ENCODE results near the gene RICTOR. TPM values are rescaled to one million over a fixed set of nuclear protein-coding genes. Genes with fewer than 3 reads are reported as not detected.

Gene RICTOR, protein sequence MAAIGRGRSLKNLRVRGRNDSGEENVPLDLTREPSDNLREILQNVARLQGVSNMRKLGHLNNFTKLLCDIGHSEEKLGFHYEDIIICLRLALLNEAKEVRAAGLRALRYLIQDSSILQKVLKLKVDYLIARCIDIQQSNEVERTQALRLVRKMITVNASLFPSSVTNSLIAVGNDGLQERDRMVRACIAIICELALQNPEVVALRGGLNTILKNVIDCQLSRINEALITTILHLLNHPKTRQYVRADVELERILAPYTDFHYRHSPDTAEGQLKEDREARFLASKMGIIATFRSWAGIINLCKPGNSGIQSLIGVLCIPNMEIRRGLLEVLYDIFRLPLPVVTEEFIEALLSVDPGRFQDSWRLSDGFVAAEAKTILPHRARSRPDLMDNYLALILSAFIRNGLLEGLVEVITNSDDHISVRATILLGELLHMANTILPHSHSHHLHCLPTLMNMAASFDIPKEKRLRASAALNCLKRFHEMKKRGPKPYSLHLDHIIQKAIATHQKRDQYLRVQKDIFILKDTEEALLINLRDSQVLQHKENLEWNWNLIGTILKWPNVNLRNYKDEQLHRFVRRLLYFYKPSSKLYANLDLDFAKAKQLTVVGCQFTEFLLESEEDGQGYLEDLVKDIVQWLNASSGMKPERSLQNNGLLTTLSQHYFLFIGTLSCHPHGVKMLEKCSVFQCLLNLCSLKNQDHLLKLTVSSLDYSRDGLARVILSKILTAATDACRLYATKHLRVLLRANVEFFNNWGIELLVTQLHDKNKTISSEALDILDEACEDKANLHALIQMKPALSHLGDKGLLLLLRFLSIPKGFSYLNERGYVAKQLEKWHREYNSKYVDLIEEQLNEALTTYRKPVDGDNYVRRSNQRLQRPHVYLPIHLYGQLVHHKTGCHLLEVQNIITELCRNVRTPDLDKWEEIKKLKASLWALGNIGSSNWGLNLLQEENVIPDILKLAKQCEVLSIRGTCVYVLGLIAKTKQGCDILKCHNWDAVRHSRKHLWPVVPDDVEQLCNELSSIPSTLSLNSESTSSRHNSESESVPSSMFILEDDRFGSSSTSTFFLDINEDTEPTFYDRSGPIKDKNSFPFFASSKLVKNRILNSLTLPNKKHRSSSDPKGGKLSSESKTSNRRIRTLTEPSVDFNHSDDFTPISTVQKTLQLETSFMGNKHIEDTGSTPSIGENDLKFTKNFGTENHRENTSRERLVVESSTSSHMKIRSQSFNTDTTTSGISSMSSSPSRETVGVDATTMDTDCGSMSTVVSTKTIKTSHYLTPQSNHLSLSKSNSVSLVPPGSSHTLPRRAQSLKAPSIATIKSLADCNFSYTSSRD (N-terminal part only)
- polyA plus RNA-seq (ENCODE audit: insufficient read length in 4 of 4): 10 to 100 TPM; 20.9 to 28.0 (median 25.3) TPM

DNA sequence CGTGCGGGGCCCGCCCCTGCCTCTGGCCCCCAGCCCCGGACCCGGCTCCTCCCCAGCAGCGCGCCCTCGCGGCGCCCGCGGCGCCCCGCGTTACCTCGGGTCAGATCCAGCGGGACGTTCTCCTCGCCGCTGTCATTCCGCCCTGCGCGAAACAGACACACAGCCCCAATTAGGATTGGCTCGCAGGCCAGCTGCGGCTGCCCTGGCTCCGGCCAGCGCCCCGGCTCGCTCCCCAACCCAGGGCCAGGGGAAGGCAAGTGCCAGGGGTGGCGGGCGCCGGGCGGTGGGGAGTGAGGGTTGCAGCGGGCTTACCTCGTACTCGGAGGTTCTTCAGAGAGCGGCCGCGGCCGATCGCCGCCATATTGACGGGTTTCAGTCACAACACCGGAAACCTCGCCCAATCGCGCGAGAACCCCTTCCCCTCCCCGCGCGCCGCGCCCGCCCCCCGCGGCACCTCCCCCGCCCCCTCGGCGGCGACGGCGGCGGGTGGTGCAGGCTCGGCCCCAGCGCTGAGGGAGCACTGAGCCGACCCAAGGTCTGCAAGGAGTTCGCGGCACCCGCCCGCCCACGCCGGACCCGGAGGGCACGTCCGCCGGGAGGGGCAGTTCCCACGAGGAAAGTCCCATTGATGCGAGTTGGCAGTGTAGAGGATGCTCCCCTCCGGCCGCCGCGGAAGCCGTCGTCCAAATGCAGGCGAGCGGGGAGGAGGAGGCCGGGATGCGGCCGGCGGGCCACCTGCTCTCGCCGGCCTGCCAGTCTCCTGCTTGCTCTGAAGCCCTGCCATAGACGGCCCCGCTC lies at the start of gene RICTOR:
RICTOR (minus strand) TSS at position 383 of the 798 bp plus-strand sequence; CDS start at position 361, 22 bp downstream.
- DNase-seq (ENCODE audit: low read depth in 4 of 4, low spot score in 3 of 4): peak; percentile 75 to 79 (median 76)

DNA sequence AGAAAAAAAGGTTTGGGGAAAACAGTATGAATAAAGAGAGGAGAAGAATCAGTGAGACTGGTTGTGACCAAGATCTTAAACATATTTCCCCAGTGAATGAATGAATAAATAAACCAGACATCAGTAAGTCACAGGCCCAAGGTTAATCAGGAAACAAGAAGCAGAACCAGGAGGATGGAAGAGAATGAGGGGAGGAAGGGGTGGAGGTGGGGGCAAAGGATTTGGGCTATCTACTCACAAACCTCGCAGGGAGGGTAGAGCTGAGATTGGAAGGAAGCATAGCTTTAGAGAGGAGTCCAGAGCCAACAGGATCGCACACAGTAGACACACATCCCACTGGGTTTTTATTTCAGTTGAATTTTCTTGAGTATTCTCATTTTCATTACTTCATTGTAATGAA lies 47.7 kb upstream of the RICTOR start:
- DNase-seq (ENCODE audit: low read depth in 4 of 4, low spot score in 3 of 4): no peak

DNA sequence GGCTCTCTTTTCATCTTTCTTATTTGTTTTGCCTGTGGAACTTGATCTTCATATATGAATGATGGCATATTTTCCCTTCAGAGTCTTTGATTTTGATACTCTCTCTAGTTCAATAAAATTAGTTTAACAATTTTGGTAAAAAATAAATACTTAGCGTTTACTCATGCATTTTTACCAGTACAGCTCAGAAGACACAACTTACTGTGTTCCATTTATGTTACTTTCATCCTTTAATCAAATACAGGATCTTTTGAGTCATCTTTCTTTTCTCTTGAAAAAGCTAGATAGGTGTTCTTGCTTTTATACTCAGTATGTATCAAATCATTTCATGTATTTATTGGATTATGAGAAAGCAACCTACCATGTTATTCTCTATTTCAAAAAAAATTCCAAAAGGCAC lies 47.1 kb upstream of the RICTOR start:
- no peak for DNase-seq (ENCODE audit: low read depth in 4 of 4, low spot score in 3 of 4)

DNA sequence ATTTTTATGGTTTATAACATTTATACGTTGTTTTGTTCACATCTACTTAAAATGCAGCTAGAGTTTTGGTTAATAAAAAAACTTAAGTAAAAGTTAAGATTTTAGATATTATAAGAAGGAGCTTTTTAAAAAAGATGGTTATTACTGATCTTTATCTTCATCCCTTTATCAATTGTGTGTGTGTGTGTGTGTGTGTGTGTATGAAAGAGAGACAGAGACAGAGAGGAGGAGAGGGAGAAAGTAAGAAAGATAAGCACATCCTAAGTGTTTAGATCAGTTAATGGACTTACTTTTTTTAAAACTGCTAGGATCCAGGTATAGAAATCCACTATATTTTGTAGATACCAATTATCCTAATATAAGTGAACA lies 45.8 kb upstream of the RICTOR start:
- no peak for DNase-seq (ENCODE audit: low read depth in 4 of 4, low spot score in 3 of 4)

DNA sequence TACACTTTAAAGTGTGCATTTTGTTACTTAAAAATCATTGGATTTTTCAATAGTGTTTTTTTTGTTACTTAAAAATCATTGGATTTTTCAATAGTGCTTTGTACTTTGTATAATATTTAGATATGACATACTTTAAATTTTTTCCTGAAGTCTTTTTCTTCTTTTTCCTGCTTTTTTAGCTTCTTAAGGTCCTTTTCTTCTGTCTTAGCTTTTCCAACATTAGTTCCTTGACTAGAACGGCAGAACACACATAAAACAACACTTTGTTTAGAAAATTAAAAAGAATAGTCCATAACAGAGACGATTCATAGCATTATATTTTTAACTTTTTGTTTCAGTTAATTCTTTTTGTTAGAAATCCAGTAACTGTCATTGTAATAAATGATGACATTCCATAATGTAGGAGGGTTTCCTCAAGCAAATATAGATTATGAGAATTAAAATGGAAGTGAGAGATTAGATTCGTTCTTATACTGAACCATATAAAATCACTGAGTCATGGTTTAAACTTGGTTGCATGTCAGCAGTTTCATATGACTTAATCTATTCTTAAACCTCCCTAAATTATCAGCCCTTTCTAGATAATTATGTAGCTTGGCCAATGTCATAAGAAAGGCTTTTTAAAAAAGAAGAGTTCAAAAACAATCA lies 45.3 kb upstream of the RICTOR start:
- DNase-seq (ENCODE audit: low read depth in 4 of 4, low spot score in 3 of 4): no peak

DNA sequence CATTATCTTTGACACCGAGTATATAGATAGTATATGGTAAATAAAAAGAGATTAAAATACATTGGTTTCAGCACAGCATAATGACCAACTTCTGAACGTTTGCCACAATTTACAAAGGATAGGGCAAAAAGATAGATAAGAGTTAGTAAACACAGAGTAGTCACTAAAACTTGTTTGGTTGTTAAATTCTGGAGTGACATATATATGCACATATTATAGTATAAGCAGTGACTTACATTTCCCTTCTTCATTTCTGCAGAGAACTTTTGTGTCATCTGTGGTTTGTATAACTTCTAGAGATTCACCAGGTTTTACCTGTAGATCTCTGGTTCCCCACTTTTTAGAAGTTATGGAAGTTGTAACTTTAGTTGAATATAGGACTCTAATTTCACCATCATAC lies 44.4 kb upstream of the RICTOR start:
- DNase-seq (ENCODE audit: low read depth in 4 of 4, low spot score in 3 of 4): no peak

DNA sequence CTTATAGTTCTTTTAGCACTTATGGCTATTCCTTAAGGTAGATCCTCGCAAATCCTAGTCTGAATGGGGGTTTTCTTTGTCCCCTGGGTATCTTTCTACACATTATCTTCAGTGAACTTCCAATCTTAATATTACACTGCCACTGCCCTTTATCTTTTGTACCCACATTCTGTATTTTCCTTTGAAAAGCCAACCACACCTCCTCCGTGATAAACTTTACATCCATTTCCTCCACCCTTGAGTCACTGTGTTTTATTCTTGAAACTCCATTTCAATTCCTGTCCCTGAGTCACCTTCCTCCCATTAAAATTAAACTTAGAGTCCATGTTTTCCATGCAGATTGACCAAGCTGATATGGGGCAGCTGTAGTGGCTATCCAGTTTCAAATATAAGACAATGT lies 43.2 kb upstream of the RICTOR start:
- DNase-seq (ENCODE audit: low read depth in 4 of 4, low spot score in 3 of 4): no peak

DNA sequence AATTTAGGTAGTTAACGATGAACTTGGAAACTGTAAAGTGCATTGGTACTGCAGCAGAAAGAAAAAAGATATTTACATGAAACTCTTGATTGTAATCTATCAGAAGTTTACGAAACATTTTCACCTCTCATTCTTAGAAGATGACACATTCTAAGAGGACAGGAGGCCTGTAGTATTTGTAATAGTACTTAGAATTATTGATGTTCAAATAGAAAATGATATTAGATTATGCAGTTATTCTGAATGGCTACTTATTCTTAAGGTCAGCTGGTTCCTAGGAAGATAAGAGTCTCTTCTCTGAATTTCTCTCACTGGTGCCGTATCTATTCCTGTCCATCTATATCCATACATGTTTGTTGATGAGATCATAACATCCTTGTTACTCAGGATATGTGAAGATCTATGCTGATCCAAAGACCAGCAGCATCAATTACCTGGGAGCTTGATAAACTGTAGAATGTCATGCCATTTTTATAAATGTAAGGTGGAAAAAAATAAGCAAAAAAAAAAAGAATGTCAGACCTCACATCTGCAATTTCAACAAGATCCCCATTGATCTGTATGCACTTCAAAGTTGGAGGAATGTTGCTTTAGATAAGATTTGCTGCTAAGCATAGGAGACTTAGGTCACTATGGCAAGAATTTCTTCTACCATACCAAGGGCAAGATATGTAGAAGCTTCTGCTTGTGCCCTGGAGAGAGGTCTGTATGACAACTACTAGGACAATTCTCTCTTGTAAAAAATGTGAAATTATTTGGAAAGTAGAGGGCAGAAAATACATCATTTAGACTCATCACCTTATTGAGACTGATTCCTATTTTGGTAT lies 42.4 kb upstream of the RICTOR start:
- no peak for DNase-seq (ENCODE audit: low read depth in 4 of 4, low spot score in 3 of 4)

DNA sequence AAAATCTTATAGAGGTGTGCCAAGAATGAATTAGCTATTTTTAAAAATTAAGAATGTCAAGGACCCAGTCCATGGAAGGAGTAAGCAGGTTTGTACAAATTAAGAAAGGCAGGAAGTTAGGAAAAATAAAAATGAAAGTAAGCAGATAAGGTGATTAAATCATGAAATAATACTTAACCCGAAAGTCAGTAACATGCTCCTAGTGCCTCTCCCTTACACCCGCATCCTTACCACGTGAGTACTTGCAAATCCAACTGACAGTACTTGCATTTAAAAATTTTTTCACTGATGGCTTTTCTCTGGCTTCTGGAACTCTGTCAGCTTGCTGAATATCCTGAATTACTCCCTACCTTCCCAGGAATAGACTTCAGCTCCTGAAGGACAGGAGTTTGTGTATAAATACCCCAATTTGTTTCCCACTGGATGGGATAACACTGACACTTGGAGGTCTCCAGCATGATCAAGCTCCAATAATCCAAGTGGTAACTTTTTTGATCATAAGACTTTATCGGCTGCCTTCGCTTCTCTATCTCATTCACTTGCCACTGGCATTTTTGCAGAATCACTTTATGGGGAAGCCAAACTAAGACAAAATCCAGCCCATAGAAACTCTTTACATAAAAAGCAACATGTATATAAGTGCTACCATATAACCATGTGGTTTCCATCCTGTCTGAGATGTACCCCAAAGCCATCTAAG lies 41.6 kb upstream of the RICTOR start:
- no peak for DNase-seq (ENCODE audit: low read depth in 4 of 4, low spot score in 3 of 4)

DNA sequence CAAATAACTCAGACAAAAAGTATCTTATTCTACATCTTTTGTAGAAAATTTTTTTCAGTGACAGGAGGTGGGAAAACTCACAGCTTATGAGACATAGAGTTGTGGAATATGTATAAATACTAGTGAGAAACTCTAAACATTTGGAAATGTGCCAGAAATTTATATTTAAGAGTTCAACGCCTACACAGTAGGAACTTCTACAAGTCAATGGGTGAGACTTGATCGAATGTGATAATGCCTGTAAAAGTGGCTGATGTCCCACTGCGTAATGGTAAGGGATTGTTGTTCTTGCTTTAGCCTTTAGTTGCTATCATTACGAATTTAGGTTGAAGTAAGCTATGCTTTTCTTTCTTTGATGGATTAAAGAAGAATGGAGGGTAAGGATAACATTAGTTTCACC lies 40.0 kb upstream of the RICTOR start:
- DNase-seq (ENCODE audit: low read depth in 4 of 4, low spot score in 3 of 4): no peak

DNA sequence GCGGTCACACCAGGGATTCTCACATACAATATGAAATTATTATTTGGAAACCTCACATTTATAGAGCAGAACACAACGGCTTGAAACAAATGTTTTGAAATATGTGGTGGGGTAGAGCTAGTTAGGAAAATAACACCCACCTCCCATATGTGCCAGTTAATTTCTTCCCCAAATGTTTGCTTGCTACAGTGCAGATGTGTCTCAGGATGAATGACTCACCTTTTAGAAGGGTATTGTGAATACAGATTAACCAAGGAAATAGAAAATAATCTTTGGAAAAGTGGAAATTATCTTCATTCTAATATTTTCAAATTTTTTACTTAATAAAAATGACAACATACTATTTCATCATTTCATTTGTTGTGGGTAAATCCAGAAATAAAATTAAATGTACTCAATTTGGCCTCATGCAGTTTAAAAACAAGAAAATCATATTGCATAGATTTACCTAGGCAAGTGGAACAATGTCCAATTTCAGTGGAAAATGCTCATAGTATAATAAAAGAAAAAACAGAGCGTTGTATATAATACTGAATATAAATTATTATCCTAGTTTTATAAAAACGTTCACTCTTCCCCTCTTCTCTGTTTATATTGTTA lies 39.3 kb upstream of the RICTOR start:
- DNase-seq (ENCODE audit: low read depth in 4 of 4, low spot score in 3 of 4): no peak

DNA sequence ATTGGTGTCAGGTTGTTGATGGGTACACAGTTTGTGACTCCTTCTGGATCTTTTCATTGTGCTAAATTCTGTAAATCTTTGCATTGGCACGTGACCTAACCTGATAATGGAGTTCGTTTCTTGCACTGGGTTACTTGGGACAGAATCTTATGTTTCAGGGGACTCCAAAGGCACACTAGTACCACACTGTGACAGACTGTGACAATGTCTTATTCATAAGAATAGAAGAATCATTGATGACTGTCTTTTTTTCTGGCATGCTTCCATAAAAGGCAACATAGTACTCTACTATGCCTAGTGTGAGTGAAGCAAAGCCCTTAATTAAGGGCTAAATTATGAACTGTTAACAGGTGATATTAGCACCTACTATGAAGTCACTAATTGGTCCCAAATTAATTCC lies 35.4 kb upstream of the RICTOR start:
- DNase-seq (ENCODE audit: low read depth in 4 of 4, low spot score in 3 of 4): no peak

DNA sequence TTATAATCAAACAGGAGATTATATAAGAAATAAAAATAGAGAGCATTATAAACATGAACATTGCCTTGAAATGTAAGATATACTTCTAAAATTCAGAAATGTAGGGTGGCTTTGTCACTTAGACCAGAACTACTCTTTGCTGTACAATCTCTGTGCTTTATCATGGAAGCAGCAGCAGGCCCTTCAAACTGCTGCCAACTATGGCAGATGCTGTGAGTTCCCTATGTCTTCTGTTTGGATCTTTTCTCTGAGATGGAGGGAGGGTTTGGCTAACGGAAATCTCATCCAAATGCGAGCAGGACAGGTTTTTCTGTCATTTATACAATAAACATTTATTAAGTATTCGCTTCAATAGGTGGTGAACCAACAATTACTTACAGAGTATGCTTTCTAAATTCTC lies 34.8 kb upstream of the RICTOR start:
- no peak for DNase-seq (ENCODE audit: low read depth in 4 of 4, low spot score in 3 of 4)

DNA sequence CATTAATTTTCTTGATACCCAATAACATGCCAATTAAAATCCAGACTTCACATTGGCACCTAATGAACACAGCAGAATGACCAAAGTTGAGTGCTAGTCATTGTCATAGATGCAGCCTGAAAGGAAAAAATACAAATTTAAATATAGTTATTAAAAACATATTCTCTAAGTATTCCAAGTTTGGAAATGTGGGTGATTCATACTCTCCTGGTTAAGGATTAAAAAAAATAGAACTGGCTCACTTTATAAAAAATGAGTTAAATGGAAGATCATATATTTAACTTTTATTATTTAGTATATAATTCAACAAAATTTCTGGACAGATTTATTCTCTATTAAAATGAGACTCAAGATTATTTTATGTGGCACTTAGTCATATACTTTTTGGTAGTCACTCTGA lies 33.2 kb upstream of the RICTOR start:
- no peak for DNase-seq (ENCODE audit: low read depth in 4 of 4, low spot score in 3 of 4)

DNA sequence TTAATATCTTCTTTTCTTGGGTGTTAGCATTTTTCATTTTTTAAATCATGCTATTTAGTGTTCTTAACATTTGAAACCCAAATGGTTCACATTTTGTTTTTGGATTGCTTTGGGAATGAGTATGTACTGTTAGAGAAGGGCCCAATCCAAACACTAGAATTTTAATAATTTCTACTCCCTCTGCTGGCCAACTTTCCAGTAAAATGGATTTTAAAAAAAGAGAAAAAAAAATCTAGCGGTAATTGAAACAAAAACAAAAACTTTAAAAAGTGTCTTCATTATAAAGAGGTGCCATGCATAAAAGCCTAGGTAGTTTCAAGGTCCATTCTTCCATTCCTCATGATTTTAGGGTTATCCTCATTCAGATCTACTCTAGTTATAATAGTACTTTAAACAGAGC lies 32.1 kb upstream of the RICTOR start:
- DNase-seq (ENCODE audit: low read depth in 4 of 4, low spot score in 3 of 4): no peak

DNA sequence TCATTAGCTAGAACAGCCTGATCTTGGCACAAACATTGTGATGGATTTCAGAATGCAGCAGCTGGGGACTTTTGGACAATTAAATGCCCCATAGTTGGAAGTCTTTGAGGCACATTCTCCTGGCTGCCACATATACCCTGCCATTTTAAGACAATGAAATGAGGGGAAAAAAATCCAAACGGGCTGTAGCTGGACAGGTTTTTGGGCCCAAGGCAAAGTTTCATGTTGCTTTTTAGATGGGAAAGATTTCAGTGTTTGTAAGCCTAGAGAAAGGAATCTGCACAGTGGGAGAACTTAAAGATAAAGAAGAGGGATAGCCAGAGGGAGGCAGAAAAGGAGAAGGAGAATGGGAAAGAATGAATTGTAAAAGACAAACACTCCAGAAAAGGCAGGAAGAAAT lies 30.0 kb upstream of the RICTOR start:
- DNase-seq (ENCODE audit: low read depth in 4 of 4, low spot score in 3 of 4): no peak

DNA sequence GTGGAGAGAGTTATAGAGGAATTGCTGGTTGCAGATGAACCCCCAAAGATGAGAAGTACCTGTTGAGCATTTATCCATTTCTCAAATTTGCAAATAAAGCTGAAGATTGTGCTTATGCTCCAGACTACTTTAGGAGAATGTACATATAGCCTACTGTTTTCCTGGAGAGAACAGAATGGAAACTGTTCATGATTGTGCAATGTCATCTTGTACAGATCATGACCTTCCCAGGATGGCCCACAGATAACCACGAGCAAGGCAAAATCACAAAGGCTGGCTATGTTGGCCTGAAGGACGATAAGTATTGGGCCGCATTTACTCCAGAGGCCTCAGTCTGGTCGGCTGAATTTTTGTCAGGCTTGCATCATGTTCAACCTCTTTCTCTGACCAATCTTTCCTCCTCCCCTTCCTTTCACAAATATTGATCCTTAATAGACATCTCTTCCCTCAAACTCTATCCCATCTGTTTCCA lies 28.5 kb upstream of the RICTOR start:
- DNase-seq (ENCODE audit: low read depth in 4 of 4, low spot score in 3 of 4): no peak
